Kidney epithelial cell (primary cell): ENCODE data around the gene ME3. TPM values are rescaled to one million over a fixed set of nuclear protein-coding genes. Genes with fewer than 3 reads are reported as not detected.
"Not testable (repeated sequence)": the region's sequence is repeated elsewhere in the genome, so short reads cannot be mapped to it uniquely, and the experiment has no call there.

Experiments
- DNase-seq: peaks from one replicate; pipeline ENCODE4 v3.0.0-alpha.2; 2010; ENCODE audit warnings: low read depth
- H3K27me3 ChIP-seq: 2 replicates; pipeline ENCODE4 v1.6.0; 2011; ENCODE audit warnings: low read length; ENCODE audit not compliant: control insufficient read depth, insufficient read depth
- H3K36me3 ChIP-seq: 2 replicates; pipeline ENCODE4 v1.5.1; 2011; ENCODE audit warnings: low read length; ENCODE audit not compliant: control insufficient read depth, insufficient read depth
- H3K4me3 ChIP-seq: 2 replicates; pipeline ENCODE4 v1.5.1; 2011; ENCODE audit warnings: low read depth, mild to moderate bottlenecking, control low read depth, low read length
- total RNA-seq: library from RNA; depleted of rRNA; stranded (reverse); fragments of >200 nt; gene quantifications from 2 replicates; pipeline ENCODE4 v1.2.3, GENCODE V29; 2015
- TF ChIP-seq, protein P1 (sequence below): IDR thresholded peaks from 2 replicates; pipeline ENCODE4 v1.5.1; 2011; ENCODE audit warnings: mild to moderate bottlenecking, moderate library complexity, low read length, control low read depth, inconsistent platforms; ENCODE audit not compliant: insufficient read depth, poor library complexity, severe bottlenecking

ME3 gene
- total RNA-seq, 1 donor from 2014 or later, result 35.7 TPM

DNA sequence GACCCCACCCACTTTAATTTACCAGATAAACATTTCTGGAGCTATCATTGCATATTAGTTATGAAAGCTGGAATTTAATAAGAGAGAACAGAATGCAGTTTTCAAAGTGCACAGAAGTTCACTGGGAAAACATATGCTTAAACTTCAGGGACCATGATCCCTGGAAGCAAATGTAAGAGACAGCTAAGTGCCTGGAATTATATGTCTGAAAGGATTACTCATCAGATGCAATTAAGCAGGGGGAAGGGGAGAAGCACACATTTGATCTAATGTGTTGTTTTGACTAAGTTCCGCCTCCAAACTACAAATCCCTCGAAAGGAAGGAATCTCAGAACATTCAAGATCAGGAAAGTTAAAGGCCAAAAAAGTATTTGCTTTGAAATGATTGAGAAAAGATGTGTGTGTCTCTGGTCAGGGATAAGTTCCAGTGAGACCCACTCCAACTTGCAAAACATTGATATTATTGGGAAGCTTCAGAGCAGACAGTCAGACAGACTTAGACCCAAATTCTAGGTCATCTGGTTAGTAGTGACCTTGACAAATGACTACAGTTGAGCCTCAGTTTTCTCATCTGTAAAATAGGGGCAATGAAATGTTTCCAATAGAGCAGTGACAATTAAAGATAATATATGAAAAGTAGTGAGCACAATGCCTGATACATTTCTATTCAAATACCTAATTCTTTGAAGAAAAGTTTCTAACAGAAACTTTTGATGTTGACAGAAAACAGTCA is 147.6 kb downstream of the ME3 start:
- H3K4me3 ChIP-seq, result no peak overlapping the region
- TF ChIP-seq, protein P1, sequence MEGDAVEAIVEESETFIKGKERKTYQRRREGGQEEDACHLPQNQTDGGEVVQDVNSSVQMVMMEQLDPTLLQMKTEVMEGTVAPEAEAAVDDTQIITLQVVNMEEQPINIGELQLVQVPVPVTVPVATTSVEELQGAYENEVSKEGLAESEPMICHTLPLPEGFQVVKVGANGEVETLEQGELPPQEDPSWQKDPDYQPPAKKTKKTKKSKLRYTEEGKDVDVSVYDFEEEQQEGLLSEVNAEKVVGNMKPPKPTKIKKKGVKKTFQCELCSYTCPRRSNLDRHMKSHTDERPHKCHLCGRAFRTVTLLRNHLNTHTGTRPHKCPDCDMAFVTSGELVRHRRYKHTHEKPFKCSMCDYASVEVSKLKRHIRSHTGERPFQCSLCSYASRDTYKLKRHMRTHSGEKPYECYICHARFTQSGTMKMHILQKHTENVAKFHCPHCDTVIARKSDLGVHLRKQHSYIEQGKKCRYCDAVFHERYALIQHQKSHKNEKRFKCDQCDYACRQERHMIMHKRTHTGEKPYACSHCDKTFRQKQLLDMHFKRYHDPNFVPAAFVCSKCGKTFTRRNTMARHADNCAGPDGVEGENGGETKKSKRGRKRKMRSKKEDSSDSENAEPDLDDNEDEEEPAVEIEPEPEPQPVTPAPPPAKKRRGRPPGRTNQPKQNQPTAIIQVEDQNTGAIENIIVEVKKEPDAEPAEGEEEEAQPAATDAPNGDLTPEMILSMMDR, result no peak
- peak; percentile 57 for DNase-seq

DNA sequence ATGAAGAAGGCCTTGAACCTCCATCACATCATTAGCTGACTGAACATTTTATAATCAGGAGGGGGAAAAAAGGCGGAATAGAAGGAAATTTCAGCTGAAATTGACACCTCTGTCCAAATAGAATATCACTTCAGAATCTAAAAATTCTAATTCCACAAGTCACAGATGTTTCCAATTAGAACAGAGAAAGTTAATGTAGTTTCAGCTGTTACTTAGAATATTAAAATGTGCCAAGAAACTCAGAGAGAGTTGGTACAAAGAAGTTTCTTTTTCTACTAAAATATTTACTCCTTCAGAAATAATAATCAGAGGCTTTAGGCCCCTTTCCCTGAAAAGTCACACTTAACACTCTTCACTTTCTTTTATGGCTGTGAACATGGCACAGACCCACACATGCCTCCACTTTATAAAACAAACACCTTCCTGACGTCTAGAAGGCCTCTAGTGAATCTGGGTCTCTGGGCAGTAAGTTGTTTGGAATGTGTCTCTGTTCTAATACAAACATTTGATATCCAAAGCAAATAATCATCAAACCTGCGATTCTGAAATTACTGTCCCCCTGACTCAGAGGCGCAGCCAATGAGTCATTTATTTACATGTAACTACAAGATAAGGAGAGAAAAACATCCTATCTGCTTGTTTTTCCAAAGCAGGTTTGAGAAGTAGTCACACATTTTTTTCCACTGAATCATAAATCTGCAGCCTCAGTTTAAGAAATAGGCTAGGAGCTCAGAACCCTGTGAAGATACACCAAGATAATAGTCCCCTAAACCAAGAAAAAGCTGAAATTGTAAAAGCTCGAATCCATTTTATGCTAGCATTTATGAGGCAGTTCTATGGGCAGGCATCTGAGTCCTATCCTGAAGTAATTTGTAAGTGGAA is 148.4 kb downstream of the ME3 start:
- peak; percentile 92 for DNase-seq
- Histone ChIP-seq H3K27me3 (no peaks in the 10 kb centered on the region), H3K36me3 (no peaks in the 10 kb centered on the region), H3K4me3 (no peak overlapping the region)
- TF ChIP-seq, protein P1, result no peak

More for the DNA sequence above, 147.6 kb downstream of the ME3 start:
- Histone ChIP-seq H3K36me3 (no peaks in the 10 kb centered on the region), H3K27me3 (no peaks in the 10 kb centered on the region)

DNA sequence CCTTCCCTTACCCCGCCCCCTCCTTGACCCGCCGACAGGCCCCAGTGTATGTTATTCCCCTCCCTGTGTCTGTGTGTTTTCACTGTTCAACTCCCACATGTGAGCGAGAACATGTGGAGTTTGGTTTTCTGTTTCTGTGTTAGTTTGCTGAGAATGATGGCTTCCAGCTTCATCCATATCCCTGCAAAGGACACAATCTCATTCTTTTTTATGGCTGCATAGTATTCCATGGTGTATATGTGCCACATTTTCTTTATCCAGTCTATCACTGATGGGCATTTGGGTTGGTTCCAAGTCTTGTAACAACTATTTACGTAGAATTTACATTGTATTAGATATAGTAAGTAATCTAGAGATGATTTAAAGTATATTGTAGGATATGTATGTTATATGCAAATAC is 149.9 kb downstream of the ME3 start:
- DNase-seq, H3K27me3 ChIP-seq, H3K4me3 ChIP-seq, H3K36me3 ChIP-seq: not testable (repeated sequence)

DNA sequence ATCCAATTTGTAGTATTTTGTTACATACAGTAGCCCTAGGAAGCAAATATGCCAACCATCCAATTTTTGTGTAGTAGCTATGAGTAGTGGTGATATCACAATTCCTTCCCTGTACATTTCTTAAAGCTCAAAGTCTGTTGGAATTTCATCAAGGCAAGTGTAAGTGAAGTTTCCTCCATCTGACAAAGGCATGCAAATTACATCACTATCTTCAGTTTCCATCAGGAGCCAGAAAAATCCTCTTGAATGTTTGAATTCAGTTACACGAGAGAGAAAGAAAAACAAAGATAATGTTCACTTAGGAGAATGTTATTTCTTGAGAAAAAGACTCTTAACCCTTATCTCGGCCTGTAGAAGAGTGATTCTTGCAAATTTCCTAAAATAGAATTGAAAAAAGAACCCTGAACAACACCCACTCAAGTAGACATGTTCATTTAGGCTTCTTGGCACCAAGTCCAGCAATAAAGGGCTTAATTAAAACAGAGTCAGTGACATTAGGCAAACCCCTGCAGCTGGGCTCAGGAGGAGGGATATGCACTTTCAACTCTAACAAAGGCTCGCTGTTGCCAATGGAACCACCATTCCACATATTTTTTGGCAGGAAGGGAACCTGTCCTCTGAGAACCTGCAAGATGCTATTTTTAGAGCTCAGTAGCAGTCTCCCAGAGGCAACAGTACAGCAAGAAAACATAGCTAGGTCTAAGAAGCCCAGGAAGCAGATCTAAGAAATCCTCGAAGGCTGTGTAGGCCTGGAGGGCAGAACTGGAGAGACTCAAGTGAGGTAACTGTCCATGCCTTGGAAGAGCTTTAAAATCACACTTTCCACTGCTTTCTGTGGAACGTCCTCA is 153.1 kb downstream of the ME3 start:
- no peak for DNase-seq
- H3K27me3 ChIP-seq, result no peaks in the 10 kb centered on the region
- no peak overlapping the region for H3K4me3 ChIP-seq
- H3K36me3 ChIP-seq, result no peaks in the 10 kb centered on the region
- TF ChIP-seq, protein P1, result no peak

DNA sequence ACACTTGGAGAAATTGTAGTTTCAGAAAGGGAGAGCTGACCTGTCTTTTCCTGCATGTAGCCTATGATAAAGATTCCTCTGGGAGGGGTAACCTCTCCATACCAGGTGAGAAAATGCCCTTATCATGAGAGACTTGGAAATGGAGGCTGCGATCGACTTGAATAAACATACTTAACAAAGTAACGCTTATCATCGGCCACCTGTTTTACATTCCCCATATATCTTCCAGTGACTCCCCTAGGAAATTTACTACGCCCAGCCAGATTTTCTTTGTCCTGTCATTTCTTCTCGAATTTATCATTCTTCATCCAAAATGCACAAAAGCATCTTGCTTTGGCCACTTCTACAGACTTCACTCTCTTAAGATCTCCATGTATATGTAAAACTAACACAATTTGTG is 154.2 kb downstream of the ME3 start:
- Histone ChIP-seq H3K4me3 (no peak overlapping the region), H3K27me3 (no peaks in the 10 kb centered on the region), H3K36me3 (no peaks in the 10 kb centered on the region)
- TF ChIP-seq, protein P1, result no peak
- DNase-seq, result no peak

DNA sequence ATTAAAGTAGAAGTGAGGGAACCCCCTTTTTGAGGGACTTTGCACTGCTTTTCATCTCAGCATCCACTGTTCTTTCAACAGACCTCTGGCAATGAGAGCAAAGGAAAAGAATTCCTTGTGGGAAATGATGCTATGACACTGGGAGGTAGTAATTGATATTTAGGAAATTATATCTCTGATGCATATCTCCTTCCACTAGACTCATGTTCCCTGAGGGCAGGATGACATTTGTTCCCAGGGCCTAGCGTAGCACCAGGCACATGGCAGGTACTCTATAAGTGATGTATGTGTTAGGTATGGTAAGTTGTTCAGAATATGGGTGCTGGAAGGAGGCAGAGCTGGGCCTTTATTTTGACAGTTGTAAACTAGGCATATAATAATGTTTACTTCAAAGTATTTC is 154.9 kb downstream of the ME3 start:
- no peak for DNase-seq
- TF ChIP-seq, protein P1, result no peak
- H3K4me3 ChIP-seq, result no peak overlapping the region
- H3K27me3 ChIP-seq, result no peaks in the 10 kb centered on the region
- no peaks in the 10 kb centered on the region for H3K36me3 ChIP-seq
